SW 1271 (cell line): Measurements from ENCODE around the gene SRSF7.
A peak's percentile ranks its signal among the peaks of the same experiment; 100 is the strongest.
"Not testable (repeated sequence)": the region's sequence is repeated elsewhere in the genome, so short reads cannot be mapped to it uniquely, and the experiment has no call there.

Experiments used
- DNase-seq, 2 experiments: peaks; one replicate each; lab custom pipeline; 2025; lab: John Stamatoyannopoulos, UW

SRSF7 gene

DNA sequence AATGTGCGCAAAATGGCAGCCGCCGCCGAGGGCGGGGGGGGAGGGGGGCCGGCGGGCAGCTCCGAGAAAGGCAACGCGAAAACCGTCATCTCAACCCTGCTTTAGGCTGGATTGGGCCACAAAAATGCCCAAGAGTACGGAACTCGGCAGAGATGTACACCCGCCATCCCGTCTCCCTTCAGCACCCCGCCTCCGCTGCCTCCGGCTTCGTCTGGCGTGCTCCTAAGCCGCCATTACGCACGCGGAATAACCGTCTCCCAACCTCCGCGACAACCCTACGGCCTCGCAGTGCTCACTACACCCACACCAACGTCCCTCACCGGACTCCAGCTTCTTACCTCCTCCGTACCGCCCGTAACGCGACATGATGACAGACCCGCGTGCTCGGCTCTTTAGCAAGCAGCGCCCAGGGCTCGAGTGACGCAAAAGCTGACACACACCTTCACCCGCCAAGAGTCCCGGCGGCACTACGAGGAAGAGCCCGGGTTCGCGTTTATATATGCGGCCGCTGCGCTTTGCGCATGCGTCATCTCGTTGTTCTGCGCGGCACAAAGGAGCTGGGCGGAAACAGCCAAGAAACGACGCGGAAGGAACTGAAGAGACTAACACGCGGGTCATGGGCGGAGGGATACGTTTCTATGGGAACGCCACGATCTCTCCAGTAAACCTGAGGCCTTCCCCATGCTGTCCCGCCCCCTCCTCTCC is at the start of gene SRSF7:
TSS of gene SRSF7 (minus strand) at position 471 of the 705 bp plus-strand sequence. CDS start at position 366, 105 bp downstream.
- peak; percentile 97 to 99 for DNase-seq

- no peak for DNase-seq
These were observed 46.8 kb upstream of the SRSF7 start for GRCh38 chr2:38797953-38798352.

DNA sequence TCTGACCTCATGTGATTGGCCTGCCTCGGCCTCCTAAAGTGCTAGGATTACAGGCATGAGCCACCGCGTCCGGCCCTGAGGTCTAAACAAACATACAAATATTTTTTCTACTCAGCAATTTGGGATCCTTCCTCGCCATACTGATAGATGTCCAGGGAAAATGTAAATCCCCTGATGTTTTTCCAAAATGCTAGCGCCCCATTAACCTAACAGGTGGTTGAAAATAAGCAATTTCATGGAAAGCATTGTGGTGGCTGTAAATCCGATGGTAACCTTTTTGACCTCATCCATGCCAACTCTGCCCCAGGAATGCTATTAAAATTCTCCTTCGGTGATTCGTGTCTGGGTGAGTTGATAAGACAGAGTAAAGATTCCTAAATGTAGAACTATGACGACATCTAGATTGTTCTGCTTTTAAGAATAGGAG is 46.1 kb upstream of the SRSF7 start:
- peak in 1 of 2 experiments; percentile 51 for DNase-seq

- not testable (repeated sequence) for DNase-seq
These were observed 43.9 kb upstream of the SRSF7 start for GRCh38 chr2:38795016-38795415.

GRCh38 chr2:38794235-38794946 is 43.2 kb upstream of the SRSF7 start:
- no peak for DNase-seq

- no peak for DNase-seq
These were observed 42.4 kb upstream of the SRSF7 start for GRCh38 chr2:38793511-38793910.

DNA sequence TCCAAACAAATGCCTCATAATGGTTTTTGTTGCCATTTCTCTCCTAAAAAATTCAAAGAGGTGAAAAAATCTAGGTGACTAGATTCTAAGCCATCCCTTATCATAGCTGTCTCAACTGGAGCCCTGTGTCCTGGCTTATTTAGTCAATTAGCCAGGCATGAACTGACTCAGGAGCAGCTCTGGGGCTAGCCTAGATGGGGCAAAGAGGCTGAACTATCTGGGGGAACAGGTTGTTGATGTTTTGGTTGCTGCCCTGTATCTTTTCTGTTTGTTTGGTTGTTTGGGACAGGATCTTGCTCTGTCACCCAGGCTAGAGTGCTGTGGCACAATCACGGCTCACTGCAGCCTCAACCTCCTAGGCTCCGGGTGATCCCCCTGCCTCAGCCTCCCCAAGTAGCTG is 41.6 kb upstream of the SRSF7 start:
- DNase-seq, result no peak

- not testable (repeated sequence) for DNase-seq
These were observed 41.2 kb upstream of the SRSF7 start for GRCh38 chr2:38792321-38792720.

DNA sequence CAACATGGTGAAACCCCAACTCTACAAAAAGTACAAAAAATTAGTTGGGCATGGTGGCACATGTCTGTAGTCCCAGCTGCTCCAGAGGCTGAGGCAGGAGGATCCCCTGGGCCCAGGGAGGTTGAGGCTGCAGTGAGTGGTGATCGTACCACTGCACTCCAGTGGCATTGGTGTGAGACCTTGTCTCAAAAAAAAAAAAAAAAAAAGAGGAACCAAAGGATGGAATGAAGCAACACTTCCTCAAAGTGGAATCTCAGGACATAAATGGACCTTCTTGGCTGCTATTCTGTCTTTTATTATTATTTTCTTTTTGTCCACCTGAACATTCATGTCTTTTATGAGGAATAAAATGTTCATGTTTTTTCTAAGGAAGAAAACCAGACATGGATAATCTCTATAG is 40.6 kb upstream of the SRSF7 start:
- no peak for DNase-seq

DNA sequence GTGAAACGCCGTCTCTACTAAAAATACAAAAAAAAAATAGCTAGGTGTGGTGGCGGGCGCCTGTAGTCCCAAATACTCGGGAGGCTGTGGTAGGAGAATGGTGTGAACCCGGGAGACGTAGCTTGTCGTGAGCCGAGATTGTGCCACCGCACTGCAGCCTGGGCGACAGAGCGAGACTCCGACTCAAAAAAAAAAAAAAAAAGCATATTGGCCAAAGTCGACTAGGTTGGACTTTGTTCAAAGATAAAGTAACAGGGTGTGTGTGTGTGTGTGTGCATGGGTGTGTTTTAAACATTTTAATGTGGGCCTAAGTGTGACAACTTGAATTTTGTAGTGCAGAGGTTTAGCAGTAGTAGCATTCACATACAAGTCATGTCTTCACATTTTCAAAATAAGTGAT is 38.5 kb upstream of the SRSF7 start:
- DNase-seq, result no peak

GRCh38 chr2:38788306-38788705 is 37.1 kb upstream of the SRSF7 start:
- no peak for DNase-seq

DNA sequence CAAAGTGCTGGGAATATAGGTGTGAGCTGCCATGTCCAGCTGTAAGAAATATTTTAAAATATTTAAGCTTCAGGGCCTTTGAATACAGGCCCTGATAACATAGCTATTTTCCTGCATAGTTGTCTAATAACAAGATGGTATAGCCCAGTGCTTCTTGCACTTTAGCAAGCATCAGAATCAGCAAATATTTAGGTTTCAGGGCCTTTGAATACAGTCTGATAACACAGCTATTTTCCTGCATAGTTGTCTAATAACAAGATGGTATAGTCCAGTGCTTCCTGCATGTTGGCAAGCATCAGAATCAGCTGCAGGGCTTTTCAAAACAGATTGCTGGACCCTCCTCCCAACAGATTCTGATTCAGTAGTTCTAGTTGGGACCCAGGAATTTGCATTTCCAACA is 32.4 kb upstream of the SRSF7 start:
- DNase-seq, result no peak

- DNase-seq, result no peak
These were observed 27.5 kb upstream of the SRSF7 start for GRCh38 chr2:38778687-38779082.

- no peak for DNase-seq
These were observed 25.4 kb upstream of the SRSF7 start for GRCh38 chr2:38776531-38776930.

DNA sequence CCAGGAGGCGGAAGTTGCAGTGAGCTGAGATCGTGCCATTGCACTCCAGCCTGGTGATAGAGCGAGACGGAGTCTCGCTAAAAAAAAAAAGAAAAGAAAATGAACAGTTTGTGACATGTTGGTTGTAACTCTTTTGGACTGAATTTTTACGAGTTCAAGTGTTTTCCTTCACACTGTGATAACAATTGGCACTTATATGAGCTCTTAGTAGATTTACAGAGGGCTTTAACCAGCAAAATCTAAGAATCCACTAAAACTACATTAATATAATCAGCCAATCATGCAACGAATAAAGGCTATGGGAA is 24.7 kb upstream of the SRSF7 start:
- DNase-seq, result no peak

DNA sequence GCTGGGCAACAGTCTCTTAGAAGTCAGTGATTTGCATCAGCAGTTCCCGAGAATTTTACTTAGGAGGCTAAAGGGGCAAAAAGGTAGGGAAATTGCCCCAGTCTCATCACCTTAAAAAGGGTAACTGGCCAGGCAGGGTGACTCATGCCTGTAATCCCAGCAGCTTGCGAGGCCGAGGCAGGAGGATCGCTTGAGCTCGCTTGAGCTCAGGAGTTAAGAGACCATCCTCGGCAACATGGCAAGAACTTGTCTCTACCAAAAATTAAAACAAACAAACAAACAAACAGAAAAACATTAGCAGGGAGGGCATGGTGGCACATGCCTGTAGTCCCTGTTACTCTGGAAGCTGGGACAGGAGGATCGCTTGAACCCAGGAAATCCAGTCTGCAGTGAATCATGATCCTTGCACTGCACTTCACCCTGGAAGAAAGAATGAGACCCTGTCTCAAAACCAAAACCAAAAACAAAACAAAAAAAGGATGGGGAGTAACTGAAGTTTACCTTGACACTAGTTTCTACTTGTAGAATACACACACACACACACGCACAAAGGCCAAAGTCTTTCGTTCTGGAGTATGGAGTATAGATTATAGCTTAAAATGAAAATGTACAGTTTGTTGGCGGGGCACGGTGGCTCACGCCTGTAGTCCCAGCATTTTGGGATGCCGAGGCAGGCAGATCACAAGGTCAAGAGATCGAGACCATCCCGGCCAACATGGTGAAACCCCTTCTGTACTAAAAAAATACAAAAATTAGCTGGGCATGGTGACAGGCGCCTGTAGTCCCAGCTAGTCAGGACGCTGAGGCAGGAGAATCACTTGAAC is 24.1 kb upstream of the SRSF7 start:
- no peak for DNase-seq

- no peak for DNase-seq
These were observed 20.5 kb upstream of the SRSF7 start for GRCh38 chr2:38771632-38772031.

GRCh38 chr2:38765551-38765950 is 14.4 kb upstream of the SRSF7 start:
- DNase-seq, result no peak

GRCh38 chr2:38765149-38765548 is 14.0 kb upstream of the SRSF7 start:
- DNase-seq, result no peak

DNA sequence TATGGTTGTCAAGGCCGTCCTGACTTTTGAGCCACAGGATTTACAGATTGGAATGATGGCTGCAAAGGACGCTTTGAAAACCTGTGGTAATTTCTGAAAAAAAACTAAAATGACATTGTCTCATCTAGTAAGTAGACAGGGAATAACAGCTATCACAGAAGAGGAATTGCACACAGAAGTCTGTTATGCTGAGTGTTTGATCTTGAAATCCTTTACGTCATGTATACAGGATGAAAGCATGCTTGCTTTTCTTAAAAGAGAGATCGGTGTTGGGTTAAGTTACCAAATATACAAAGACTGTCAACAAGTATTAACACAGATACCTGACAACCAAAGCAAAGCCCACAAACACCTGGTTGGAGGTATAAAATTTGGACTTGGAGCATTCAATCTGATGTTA is 12.6 kb upstream of the SRSF7 start:
- no peak for DNase-seq

- DNase-seq, result no peak
These were observed 12.1 kb upstream of the SRSF7 start for GRCh38 chr2:38763228-38763627.

DNA sequence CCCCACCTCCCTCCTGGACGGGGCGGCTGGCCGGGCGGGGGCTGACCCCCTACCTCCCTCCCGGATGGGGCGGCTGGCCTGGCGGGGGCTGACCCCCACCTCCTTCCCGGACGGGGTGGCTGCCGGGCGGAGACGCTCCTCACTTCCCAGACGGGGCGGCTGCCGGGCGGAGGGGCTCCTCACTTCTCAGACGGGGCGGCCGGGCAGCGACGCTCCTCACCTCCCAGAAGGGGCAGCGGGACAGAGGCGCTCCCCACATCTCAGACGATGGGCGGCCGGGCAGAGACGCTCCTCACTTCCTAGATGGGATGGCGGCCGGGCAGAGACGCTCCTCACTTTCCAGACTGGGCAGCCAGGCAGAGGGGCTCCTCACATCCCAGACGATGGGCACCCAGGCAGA is 4.7 kb upstream of the SRSF7 start:
- not testable (repeated sequence) for DNase-seq

- no peak for DNase-seq
These were observed 3.3 kb upstream of the SRSF7 start for GRCh38 chr2:38754506-38754905.
